HUES6 (cell line): Measurements from ENCODE around the gene TMCC2.
A peak's percentile ranks its signal among the peaks of the same experiment; 100 is the strongest.
"Not testable (repeated sequence)": the region's sequence is repeated elsewhere in the genome, so short reads cannot be mapped to it uniquely, and the experiment has no call there.

Source experiments
- H3K27ac ChIP-seq: 2 replicates; pipeline ENCODE4 v1.7.0; 2013; ENCODE audit warnings: low read depth, mild to moderate bottlenecking, low read length, inconsistent platforms
- H3K27me3 ChIP-seq: 2 replicates; pipeline ENCODE4 v1.6.1; 2013; ENCODE audit warnings: low read length; ENCODE audit not compliant: control insufficient read depth, insufficient read depth
- H3K36me3 ChIP-seq: 2 replicates; pipeline ENCODE4 v1.6.1; 2013; ENCODE audit warnings: low read length; ENCODE audit not compliant: control insufficient read depth, insufficient read depth
- H3K4me1 ChIP-seq: 2 replicates; pipeline ENCODE4 v1.6.1; 2013; ENCODE audit warnings: low read length; ENCODE audit not compliant: control insufficient read depth, insufficient read depth
- H3K4me3 ChIP-seq: 2 replicates; pipeline ENCODE4 v1.5.1; 2013; ENCODE audit warnings: low read depth, low read length
- H3K9ac ChIP-seq: one replicate; pipeline ENCODE4 v1.6.1; 2013; ENCODE audit warnings: mild to moderate bottlenecking, low read length
- H3K9me3 ChIP-seq: 2 replicates; pipeline ENCODE4 v1.6.1; 2013; ENCODE audit warnings: low read depth, low read length; ENCODE audit not compliant: control insufficient read depth, insufficient read depth

TMCC2 gene, protein sequence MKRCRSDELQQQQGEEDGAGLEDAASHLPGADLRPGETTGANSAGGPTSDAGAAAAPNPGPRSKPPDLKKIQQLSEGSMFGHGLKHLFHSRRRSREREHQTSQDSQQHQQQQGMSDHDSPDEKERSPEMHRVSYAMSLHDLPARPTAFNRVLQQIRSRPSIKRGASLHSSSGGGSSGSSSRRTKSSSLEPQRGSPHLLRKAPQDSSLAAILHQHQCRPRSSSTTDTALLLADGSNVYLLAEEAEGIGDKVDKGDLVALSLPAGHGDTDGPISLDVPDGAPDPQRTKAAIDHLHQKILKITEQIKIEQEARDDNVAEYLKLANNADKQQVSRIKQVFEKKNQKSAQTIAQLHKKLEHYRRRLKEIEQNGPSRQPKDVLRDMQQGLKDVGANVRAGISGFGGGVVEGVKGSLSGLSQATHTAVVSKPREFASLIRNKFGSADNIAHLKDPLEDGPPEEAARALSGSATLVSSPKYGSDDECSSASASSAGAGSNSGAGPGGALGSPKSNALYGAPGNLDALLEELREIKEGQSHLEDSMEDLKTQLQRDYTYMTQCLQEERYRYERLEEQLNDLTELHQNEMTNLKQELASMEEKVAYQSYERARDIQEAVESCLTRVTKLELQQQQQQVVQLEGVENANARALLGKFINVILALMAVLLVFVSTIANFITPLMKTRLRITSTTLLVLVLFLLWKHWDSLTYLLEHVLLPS

DNA sequence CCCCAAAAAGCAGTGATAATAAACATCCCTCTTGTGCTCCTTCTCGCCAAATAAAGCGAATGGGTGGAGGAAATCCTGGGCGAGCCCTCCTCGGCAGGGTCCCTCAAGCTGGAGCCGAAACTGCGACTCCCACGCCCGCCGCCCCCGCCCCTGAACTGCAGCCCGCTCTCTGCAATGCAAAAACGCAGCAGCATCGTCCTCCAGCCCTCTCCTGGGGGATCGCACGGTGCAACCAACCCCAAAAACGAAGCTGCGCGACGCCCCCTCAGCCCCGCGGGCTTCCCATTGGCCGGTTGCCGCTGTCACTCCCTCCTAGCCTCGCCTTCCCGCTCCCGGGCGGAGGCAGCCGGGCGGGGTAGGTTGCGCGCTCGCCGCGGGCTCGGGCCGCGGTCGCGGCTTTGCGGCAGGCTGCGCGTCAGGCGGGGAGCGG, at the start of gene TMCC2:
TSS of gene TMCC2 (plus strand) at position 363 of the 430 bp plus-strand sequence. CDS start 619 bp downstream, outside the sequence.
- peak within 1 kb of the TSS; percentile 51 for H3K9ac ChIP-seq
- H3K9me3 ChIP-seq, result no peaks in the 10 kb centered on the region
- no peaks in the 10 kb centered on the region for H3K36me3 ChIP-seq
- H3K27ac ChIP-seq, result no peak within 1 kb of the TSS
- H3K27me3 ChIP-seq, result peaks cover 10% of the 10 kb centered on the region; the same call in 1 of the 2 replicates
- H3K4me1 ChIP-seq, result peaks cover 22% of the 10 kb centered on the region
- peak within 1 kb of the TSS; percentile 81 for H3K4me3 ChIP-seq

DNA sequence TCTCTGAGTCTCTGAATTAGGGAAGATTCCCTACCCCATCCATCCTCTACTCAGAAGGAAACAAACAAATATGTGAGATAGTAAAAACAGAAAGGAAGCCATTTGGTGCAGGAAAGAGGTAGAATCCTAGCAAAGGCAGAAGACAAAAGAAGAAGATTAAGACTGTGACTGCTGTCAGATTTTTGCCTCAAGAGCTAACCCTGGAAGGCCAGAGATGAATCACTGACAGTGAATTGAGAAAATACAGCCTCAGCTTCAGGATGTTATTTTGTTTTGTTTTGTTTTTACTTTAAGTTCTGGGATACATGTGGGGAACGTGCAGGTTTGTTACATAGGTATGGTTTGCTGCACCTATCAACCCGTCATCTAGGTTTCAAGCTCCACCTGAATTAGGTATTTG, 47.9 kb upstream of the TMCC2 start:
- H3K9ac ChIP-seq, result no peak overlapping the region

DNA sequence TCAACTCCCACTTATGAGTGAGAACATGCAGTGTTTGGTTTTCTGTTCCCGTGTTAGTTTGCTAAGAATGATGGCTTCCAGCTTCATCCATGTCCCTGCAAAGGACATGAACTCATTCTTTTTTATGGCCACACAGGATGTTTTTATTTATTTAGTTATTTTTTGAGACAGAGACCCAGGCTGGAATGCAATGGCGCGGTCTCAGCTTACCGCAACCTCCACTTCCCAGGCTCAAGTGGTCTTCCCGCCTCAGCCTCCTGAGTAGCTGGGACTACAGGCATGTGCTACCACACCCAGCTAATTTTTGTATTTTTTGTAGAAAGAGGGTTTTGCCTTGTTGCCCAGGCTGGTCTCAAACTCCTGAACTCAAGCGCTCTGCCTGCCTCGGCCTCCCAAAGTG, 47.4 kb upstream of the TMCC2 start:
- not testable (repeated sequence) for H3K9ac ChIP-seq, H3K4me1 ChIP-seq, H3K4me3 ChIP-seq, H3K9me3 ChIP-seq, H3K27ac ChIP-seq, H3K27me3 ChIP-seq, H3K36me3 ChIP-seq

More for the DNA sequence above, 47.9 kb upstream of the TMCC2 start:
- H3K36me3 ChIP-seq, result no peaks in the 10 kb centered on the region
- no peaks in the 10 kb centered on the region for H3K27me3 ChIP-seq
- no peaks in the 10 kb centered on the region for H3K9me3 ChIP-seq
- no peak overlapping the region for H3K27ac ChIP-seq
- H3K4me3 ChIP-seq, result no peak overlapping the region
- no peaks in the 10 kb centered on the region for H3K4me1 ChIP-seq

DNA sequence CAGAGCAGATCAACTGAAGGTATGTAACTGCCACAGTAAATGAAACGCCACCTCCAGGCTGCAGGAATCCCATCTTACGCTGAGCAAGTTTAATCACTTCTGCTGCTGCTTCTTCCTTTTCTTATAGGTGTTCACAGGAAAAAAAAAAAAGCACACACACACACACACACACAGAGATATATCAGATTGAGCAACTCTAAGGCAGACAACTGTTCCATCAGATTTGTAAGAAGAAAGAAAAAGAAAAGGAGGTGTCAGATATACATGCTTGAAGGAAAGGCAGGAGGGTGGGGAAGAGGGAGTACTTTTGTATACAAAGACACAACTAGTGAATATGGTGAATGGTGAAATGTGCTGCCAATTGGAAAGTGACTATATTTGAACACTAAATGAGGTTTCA, 44.8 kb upstream of the TMCC2 start:
- Histone ChIP-seq H3K27me3 (no peaks in the 10 kb centered on the region), H3K36me3 (peaks cover 11% of the 10 kb centered on the region; the same call in 1 of the 2 replicates), H3K9ac (no peak overlapping the region), H3K4me3 (no peak overlapping the region), H3K9me3 (no peaks in the 10 kb centered on the region), H3K27ac (no peak overlapping the region), H3K4me1 (peaks cover 8% of the 10 kb centered on the region)

DNA sequence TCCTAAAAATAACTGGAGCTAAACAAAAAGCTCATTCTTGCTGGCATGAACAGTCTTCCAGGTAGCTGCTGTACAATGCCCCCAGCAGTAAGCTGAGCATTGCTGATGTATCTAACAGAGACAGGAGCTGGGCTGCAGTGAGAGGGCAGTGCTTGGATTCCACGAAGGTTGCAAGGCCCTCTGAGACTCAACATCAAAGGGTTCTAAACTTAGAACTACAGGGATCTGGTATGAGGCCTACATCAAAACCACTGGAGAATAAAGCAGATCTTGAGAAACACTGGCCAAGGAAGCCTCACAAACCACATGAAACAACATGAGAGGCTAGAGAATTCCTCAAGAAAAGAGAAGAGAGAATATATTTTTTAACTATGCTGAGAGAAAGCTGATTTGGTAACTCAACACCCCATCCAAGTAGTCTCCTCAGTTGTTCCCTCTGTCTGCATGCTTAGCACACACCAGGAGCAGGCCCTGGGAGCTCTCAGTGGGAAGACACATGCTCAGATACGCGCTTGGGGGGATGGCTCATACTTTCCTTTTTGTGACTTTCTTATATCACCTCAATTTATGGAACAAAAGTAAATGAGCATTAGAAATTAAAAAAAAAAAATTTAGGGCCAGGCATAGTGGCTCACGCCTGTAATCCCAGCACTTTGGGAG, 43.9 kb upstream of the TMCC2 start:
- no peaks in the 10 kb centered on the region for H3K9me3 ChIP-seq
- H3K27me3 ChIP-seq, result no peaks in the 10 kb centered on the region
- peaks cover 11% of the 10 kb centered on the region; the same call in 1 of the 2 replicates for H3K36me3 ChIP-seq
- H3K27ac ChIP-seq, result no peak overlapping the region
- H3K4me1 ChIP-seq, result peaks cover 14% of the 10 kb centered on the region
- no peak overlapping the region for H3K9ac ChIP-seq
- no peak overlapping the region for H3K4me3 ChIP-seq

DNA sequence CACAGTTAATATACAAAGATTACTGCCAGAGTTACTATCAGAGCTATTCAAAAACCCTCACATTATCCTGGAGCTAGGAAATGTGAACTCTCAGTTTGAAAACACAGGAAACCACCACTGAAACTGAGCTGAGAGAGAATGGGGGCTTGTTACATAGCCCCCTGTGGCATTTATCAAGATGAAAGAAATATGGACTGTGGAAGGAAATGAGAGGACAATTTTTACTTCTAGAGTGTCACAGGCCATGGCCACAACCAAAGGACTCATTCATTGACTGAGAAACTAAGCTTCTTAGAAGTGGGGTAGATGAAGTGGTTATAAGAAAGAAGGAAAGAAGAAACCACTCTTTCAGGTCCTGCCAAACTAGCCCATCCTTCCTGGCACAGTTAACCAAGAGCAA, 41.6 kb upstream of the TMCC2 start:
- peaks cover 34% of the 10 kb centered on the region for H3K4me1 ChIP-seq

DNA sequence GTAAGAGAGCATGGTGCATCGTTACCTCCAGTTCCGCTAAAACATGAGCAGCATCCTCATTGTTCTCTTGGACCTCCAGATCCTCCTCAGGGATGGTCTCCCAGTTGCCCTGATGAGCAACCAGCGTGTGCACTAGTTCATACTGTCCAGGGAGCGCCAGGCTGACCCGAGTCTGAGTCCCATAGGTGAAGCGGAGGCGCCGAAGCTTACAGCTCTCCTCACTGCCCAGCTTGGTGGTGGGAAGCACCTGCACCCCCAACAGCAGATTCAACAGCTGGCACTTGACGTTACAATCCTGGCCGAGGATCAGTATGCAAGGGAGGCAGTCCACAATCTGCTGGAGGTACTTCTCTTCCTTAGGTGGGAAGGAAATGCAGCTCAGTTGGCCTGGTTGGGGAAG, 40.3 kb upstream of the TMCC2 start:
- Histone ChIP-seq H3K4me1 (peaks cover 46% of the 10 kb centered on the region), H3K36me3 (peaks cover 11% of the 10 kb centered on the region; the same call in 1 of the 2 replicates), H3K27me3 (no peaks in the 10 kb centered on the region), H3K9ac (no peak overlapping the region), H3K27ac (no peak overlapping the region), H3K9me3 (no peaks in the 10 kb centered on the region), H3K4me3 (peak overlapping the region; percentile 16; the same call in 1 of the 2 replicates)

More for the DNA sequence above, 41.6 kb upstream of the TMCC2 start:
- Histone ChIP-seq H3K9me3 (no peaks in the 10 kb centered on the region), H3K4me3 (no peak overlapping the region), H3K9ac (no peak overlapping the region), H3K27me3 (no peaks in the 10 kb centered on the region), H3K27ac (no peak overlapping the region), H3K36me3 (peaks cover 11% of the 10 kb centered on the region; the same call in 1 of the 2 replicates)

DNA sequence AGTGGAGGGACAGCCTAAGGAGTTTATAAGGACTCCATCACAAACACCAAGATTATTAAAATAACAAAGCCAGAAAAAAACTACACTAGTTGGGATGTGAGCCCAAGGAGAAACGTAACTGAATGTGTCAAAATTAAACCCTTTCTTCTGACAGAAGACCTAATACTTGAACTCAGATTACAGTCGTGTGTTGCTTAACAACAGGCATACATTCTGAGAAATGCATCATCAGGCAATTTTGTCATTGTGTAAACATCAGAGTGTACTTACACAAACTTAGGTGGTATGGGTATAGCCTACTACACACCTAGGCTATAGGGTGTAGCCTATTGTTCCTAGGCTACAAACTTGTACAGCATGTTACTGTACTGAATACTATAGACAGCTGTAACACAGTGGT, 39.6 kb upstream of the TMCC2 start:
- Histone ChIP-seq H3K36me3 (peaks cover 11% of the 10 kb centered on the region; the same call in 1 of the 2 replicates), H3K4me1 (peaks cover 53% of the 10 kb centered on the region), H3K27me3 (no peaks in the 10 kb centered on the region), H3K27ac (no peak overlapping the region), H3K9ac (no peak overlapping the region), H3K9me3 (no peaks in the 10 kb centered on the region), H3K4me3 (no peak overlapping the region)

DNA sequence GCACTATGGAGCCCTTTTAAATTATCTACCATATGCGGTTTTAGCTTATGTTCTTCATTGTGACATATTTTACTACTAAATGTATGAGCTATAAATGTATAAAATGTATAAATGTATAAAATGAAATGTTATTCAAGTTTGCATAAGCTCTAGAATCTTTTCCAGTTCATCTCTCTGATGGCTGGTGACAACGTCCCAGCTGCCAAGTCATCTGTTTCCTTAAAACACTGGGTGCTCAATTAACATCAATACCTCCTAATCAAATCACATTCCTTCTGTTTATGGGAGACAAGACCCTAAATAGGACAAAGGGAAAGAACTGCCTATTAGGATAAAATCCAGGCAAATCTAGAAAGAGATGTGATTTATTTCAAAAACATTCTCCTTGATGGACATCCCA, 39.1 kb upstream of the TMCC2 start:
- no peak overlapping the region for H3K27ac ChIP-seq
- peaks cover 55% of the 10 kb centered on the region for H3K4me1 ChIP-seq
- H3K9ac ChIP-seq, result no peak overlapping the region
- H3K9me3 ChIP-seq, result no peaks in the 10 kb centered on the region
- H3K36me3 ChIP-seq, result peaks cover 11% of the 10 kb centered on the region; the same call in 1 of the 2 replicates
- H3K4me3 ChIP-seq, result no peak overlapping the region
- H3K27me3 ChIP-seq, result no peaks in the 10 kb centered on the region

DNA sequence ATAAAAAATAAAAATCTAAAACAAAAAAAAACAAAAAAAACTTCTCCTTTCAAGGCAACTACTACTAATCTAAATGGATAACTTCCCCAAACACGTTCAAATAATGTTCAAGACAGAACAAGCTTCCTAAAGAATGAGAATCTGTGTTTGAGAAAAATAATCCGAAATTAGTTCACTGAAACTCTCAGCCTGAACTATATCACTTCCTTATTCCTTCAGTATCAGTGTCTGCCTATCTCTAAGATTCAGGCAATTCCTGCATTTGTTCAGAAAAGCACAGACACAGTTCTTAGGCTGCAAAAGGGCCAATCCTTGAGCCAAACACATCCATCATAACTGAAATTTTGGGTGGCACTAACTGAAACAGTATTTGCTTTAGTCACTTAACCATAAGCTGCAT, 38.6 kb upstream of the TMCC2 start:
- Histone ChIP-seq H3K36me3 (peaks cover 11% of the 10 kb centered on the region; the same call in 1 of the 2 replicates), H3K27me3 (no peaks in the 10 kb centered on the region), H3K9me3 (no peaks in the 10 kb centered on the region), H3K9ac (no peak overlapping the region), H3K4me3 (no peak overlapping the region), H3K27ac (no peak overlapping the region), H3K4me1 (peaks cover 58% of the 10 kb centered on the region)
